ENCODE measurements around the gene HIBCH. TPM values are rescaled to one million over a fixed set of nuclear protein-coding genes. Genes with fewer than 3 reads are reported as not detected.

HIBCH gene
- total and polyA plus RNA-seq, 2 of the 4 experiments (the other 2 are of a cell fraction): 8.8 to 11.9 TPM

- no TSS peak for BruUV-seq (replicated peaks)
- no peaks in the 10 kb centered on the region for H3K9me3 ChIP-seq (ENCODE audit: control insufficient read depth, insufficient read depth, low read length)
- H3K18ac ChIP-seq (ENCODE audit: low read depth, low read length): peak overlapping the region; percentile 22; the same call in 1 of the 2 replicates
- H3K56ac ChIP-seq (ENCODE audit: extremely low read depth, insufficient read depth, low read length): no peak overlapping the region
- DNase-seq (peak; percentile 92), ATAC-seq (ENCODE audit: low read depth) (peak; percentile 86)
- H3K79me1 ChIP-seq (ENCODE audit: low read depth in 1 of 2, low read length in 2 of 2): no peaks in the 10 kb centered on the region
- H3K4me3 ChIP-seq (ENCODE audit: insufficient read depth, low read depth, low read length): no peak overlapping the region
- peaks cover 5% of the 10 kb centered on the region; the same call in 1 of the 2 replicates for H3K9me1 ChIP-seq (ENCODE audit: insufficient read depth, low read length)
- TF ChIP-seq FOS (IDR thresholded peaks at IDR 0.05; ENCODE audit: low read depth, low read length): peak; percentile 96
- peak; percentile 55; the same call in 1 of the 2 replicates for TF ChIP-seq BHLHE40 (IDR thresholded peaks at IDR 0.05; ENCODE audit: low read depth, low read length)
- TF ChIP-seq ELK1 (IDR thresholded peaks at IDR 0.05; ENCODE audit: borderline replicate concordance, low read depth, low read length): no peak
- TF ChIP-seq, protein P1, sequence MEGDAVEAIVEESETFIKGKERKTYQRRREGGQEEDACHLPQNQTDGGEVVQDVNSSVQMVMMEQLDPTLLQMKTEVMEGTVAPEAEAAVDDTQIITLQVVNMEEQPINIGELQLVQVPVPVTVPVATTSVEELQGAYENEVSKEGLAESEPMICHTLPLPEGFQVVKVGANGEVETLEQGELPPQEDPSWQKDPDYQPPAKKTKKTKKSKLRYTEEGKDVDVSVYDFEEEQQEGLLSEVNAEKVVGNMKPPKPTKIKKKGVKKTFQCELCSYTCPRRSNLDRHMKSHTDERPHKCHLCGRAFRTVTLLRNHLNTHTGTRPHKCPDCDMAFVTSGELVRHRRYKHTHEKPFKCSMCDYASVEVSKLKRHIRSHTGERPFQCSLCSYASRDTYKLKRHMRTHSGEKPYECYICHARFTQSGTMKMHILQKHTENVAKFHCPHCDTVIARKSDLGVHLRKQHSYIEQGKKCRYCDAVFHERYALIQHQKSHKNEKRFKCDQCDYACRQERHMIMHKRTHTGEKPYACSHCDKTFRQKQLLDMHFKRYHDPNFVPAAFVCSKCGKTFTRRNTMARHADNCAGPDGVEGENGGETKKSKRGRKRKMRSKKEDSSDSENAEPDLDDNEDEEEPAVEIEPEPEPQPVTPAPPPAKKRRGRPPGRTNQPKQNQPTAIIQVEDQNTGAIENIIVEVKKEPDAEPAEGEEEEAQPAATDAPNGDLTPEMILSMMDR (conservative IDR thresholded peaks at IDR 0.05; ENCODE audit: low read depth, low read length): no peak
- TF ChIP-seq CHD1 (IDR thresholded peaks at IDR 0.05; ENCODE audit: low read depth, low read length): no peak
- no peak for TF ChIP-seq RCOR1 (IDR thresholded peaks at IDR 0.05; ENCODE audit: insufficient replicate concordance, low read length)
- TF ChIP-seq NFE2L2 (IDR thresholded peaks at IDR 0.05; ENCODE audit: low read depth, low read length): no peak
- TF ChIP-seq RFX5 (IDR thresholded peaks at IDR 0.05; ENCODE audit: low read depth, low read length): no peak
- TF ChIP-seq MAFK (IDR thresholded peaks at IDR 0.05; ENCODE audit: low read depth, low read length): peak; percentile 9; the same call in 1 of the 2 replicates
- no peak for TF ChIP-seq MAZ (IDR thresholded peaks at IDR 0.05; ENCODE audit: borderline replicate concordance, low read depth, low read length)
- no peak for TF ChIP-seq MXI1 (IDR thresholded peaks at IDR 0.05; ENCODE audit: borderline replicate concordance, low read depth, low read length)
- TF ChIP-seq RAD21 (IDR thresholded peaks at IDR 0.05; ENCODE audit: low read length): no peak
- TF ChIP-seq POLR2A (IDR thresholded peaks at IDR 0.05; ENCODE audit: low read depth, low read length): no peak
- no peak for TF ChIP-seq SMC3 (IDR thresholded peaks at IDR 0.05; ENCODE audit: low read depth, low read length)
- TF ChIP-seq, protein P2, sequence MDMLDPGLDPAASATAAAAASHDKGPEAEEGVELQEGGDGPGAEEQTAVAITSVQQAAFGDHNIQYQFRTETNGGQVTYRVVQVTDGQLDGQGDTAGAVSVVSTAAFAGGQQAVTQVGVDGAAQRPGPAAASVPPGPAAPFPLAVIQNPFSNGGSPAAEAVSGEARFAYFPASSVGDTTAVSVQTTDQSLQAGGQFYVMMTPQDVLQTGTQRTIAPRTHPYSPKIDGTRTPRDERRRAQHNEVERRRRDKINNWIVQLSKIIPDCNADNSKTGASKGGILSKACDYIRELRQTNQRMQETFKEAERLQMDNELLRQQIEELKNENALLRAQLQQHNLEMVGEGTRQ (IDR thresholded peaks at IDR 0.05; ENCODE audit: low read depth, low read length): no peak
- TF ChIP-seq CEBPB (IDR thresholded peaks at IDR 0.05; ENCODE audit: low read depth, low read length): peak; percentile 43; the same call in 1 of the 2 replicates
- H2BK5ac ChIP-seq (ENCODE audit: low read depth, low read length, poor library complexity, severe bottlenecking): peak overlapping the region; percentile 68
- 8% methylated on average over 2 of the region's 4 CpGs; no CpG with 5 or more reads in 1 of the 2 experiments for WGBS, 2 experiments (ENCODE audit: extremely low coverage in 2 of 2, insufficient read length in 1 of 2)
- in situ Hi-C loops (cut with MboI; ENCODE audit: low sequenced_read_pairs) (no loop called here), dilution Hi-C loops (cut with HindIII; ENCODE audit: low sequenced_read_pairs, unreplicated experiment) (no loop called here), intact Hi-C loops (cut with micrococcal nuclease) (loop anchor here (5.0 kb wide), 1 partner anchor 65 kb away; no protein-coding TSS in a partner anchor)
- H4K8ac ChIP-seq (ENCODE audit: low read depth in 2 of 2, low read length in 2 of 2): peak overlapping the region in 1 of 2 experiments; percentile 91; a peak in 3 of 4 replicates
- peaks cover 5% of the 10 kb centered on the region for H3K4me1 ChIP-seq (ENCODE audit: control insufficient read depth, insufficient read depth, low read length)
- no peak overlapping the region for H4K5ac ChIP-seq (ENCODE audit: low read depth, low read length)
- no peak overlapping the region for H3K9ac ChIP-seq (ENCODE audit: low read depth, low read length)
- no peak overlapping the region for H3K23ac ChIP-seq (ENCODE audit: low read depth, low read length)
- ChIA-PET CTCF (interaction anchor here (0.7 to 1.4 kb wide), 3 partner anchors 11 to 50 kb away, joined by 3 read pairs; no protein-coding TSS in a partner anchor), POLR2A (ENCODE audit: unreplicated experiment) (no interaction called here)
- H3K4ac ChIP-seq (ENCODE audit: low read depth, low read length): peak overlapping the region; percentile 74
- no peak overlapping the region for H2AK9ac ChIP-seq (replicated peaks; ENCODE audit: low read depth, low read length, poor library complexity)
- no peak overlapping the region for H2AFZ ChIP-seq (replicated peaks; ENCODE audit: low read length, poor library complexity)
- H3K14ac ChIP-seq (replicated peaks; ENCODE audit: low read depth, low read length): no peak overlapping the region; the same call in 1 of the 2 replicates
- no peak overlapping the region for H3K4me2 ChIP-seq (ENCODE audit: low read depth, low read length)
- no peaks in the 10 kb centered on the region for H4K20me1 ChIP-seq (ENCODE audit: insufficient read depth, low read length)
- H3K27me3 ChIP-seq (ENCODE audit: control insufficient read depth, insufficient read depth, low read length): no peaks in the 10 kb centered on the region; the same call in 1 of the 2 replicates
- H2AK5ac ChIP-seq (ENCODE audit: low read depth, low read length): peak overlapping the region; percentile 59
- H2BK20ac ChIP-seq (ENCODE audit: low read depth, low read length): peak overlapping the region; percentile 82
- peak overlapping the region; percentile 81 for H4K91ac ChIP-seq (ENCODE audit: insufficient read depth, low read depth, low read length)
- 0 out of 3 replicates have a peak overlapping the region, but pooled peaks have one; percentile 79 for H2BK15ac ChIP-seq (ENCODE audit: low read depth, low read length)
- H3K36me3 ChIP-seq (ENCODE audit: control insufficient read depth, insufficient read depth, low read length): no peaks in the 10 kb centered on the region
- H3K27ac ChIP-seq (ENCODE audit: insufficient read depth, low read length): peak overlapping the region; percentile 33; the same call in 1 of the 2 replicates
- H2BK120ac ChIP-seq (ENCODE audit: low read depth, low read length): peak overlapping the region; percentile 74
These were observed 52.3 kb downstream of the HIBCH start for GRCh38 chr2:190267302-190267701.
